Measurements from ENCODE around the gene SERPINA1. TPM values are rescaled to one million over a fixed set of nuclear protein-coding genes. Genes with fewer than 3 reads are reported as not detected.

Gene SERPINA1
- total RNA-seq (2014; rRNA removed) (5.4 and 10.5 TPM in 2 replicates), Bru-seq, nascent RNA (percentile 22 among the genes with signal in this experiment), BruChase-seq, experiment 1, labeled RNA remaining after a 6-hour chase (percentile 26 among the genes with signal in this experiment), BruChase-seq, experiment 2, labeled RNA remaining after a 2-hour chase (percentile 16 among the genes with signal in this experiment)
- long read RNA-seq, transcript SERPINA1-202 (5 exons, 1,622 nt), result major isoform, 5 of 6 reads
- long read RNA-seq, partial matches to known transcripts, result 0 of 6 reads
- long read RNA-seq, other reads (novel, unspliced or antisense), result 0 of 6 reads

- Histone ChIP-seq H2AFZ (ENCODE audit: low read length) (no peak within 1 kb of the TSS), H3K9me3 (ENCODE audit: low read length) (no peaks in the 10 kb centered on the region), H4K20me1 (ENCODE audit: low read length) (no peaks in the 10 kb centered on the region), H3K9me2 (replicated peaks; ENCODE audit: low read length) (no peaks in the 10 kb centered on the region), H3K27me3 (ENCODE audit: low read length) (no peaks in the 10 kb centered on the region), H3K4me3 (ENCODE audit: low read length) (no peak within 1 kb of the TSS), H3F3A (ENCODE audit: low read length, unreplicated experiment) (no peaks in the 10 kb centered on the region), H3K36me3 (ENCODE audit: low read depth, low read length) (no peaks in the 10 kb centered on the region), H3K4me1 (ENCODE audit: insufficient read depth, low read length) (peaks cover 10% of the 10 kb centered on the region), H3K4me2 (ENCODE audit: low read length) (peak within 1 kb of the TSS; percentile 59; the same call in 1 of the 2 replicates), H3K79me2 (ENCODE audit: low read length) (no peaks in the 10 kb centered on the region), H3K9ac (ENCODE audit: low read length) (no peak within 1 kb of the TSS), H3K27ac (ENCODE audit: low read length) (peak within 1 kb of the TSS; percentile 34; the same call in 1 of the 2 replicates)
- CTCF ChIA-PET, result no interaction called here
- POLR2A ChIA-PET (ENCODE audit: unreplicated experiment), result no interaction called here
- intact Hi-C loops (cut with micrococcal nuclease), result no loop called here
- DNase-seq (peak; percentile 65), ATAC-seq (peak; percentile 81)
- TF ChIP-seq EZH2phosphoT487 (IDR thresholded peaks at IDR 0.05; ENCODE audit: borderline replicate concordance, low read length), result no peak
- TF ChIP-seq EZH2 (IDR thresholded peaks at IDR 0.05; ENCODE audit: low read length, unreplicated experiment), result no peak
- TF ChIP-seq CTCF (conservative IDR thresholded peaks at IDR 0.05; ENCODE audit: low read depth, low read length), result no peak
- BruUV-seq (replicated peaks), result no TSS peak
Observed at GRCh38 chr14:94388384-94389103, at the start of gene SERPINA1. SERPINA1 (minus strand) TSS chr14:94388602; CDS start chr14:94383237, 5,365 bp downstream.

GRCh38 chr14:94428610-94429009 is 40.2 kb upstream of the SERPINA1 start:
- H3K9me2 ChIP-seq (replicated peaks; ENCODE audit: low read length), result no peaks in the 10 kb centered on the region
- TF ChIP-seq EZH2 (IDR thresholded peaks at IDR 0.05; ENCODE audit: low read length, unreplicated experiment) (no peak), EZH2phosphoT487 (IDR thresholded peaks at IDR 0.05; ENCODE audit: borderline replicate concordance, low read length) (no peak), CTCF (conservative IDR thresholded peaks at IDR 0.05; ENCODE audit: low read depth, low read length) (no peak)
- no peaks in the 10 kb centered on the region for H3K9me3 ChIP-seq (ENCODE audit: low read length)
- ATAC-seq (no peak), DNase-seq (no peak)
- CTCF ChIA-PET, result no interaction called here
- H3K9ac ChIP-seq (ENCODE audit: low read length), result no peak overlapping the region
- H4K20me1 ChIP-seq (ENCODE audit: low read length), result no peaks in the 10 kb centered on the region
- H2AFZ ChIP-seq (ENCODE audit: low read length), result no peak overlapping the region
- intact Hi-C loops (cut with micrococcal nuclease), result no loop called here
- no peaks in the 10 kb centered on the region for H3K79me2 ChIP-seq (ENCODE audit: low read length)
- peaks cover 44% of the 10 kb centered on the region for H3K27me3 ChIP-seq (ENCODE audit: low read length)
- H3F3A ChIP-seq (ENCODE audit: low read length, unreplicated experiment), result no peaks in the 10 kb centered on the region
- POLR2A ChIA-PET (ENCODE audit: unreplicated experiment), result no interaction called here
- no peaks in the 10 kb centered on the region for H3K4me1 ChIP-seq (ENCODE audit: insufficient read depth, low read length)
- no TSS peak for BruUV-seq (replicated peaks)
- no peak overlapping the region for H3K27ac ChIP-seq (ENCODE audit: low read length)
- no peak overlapping the region for H3K4me2 ChIP-seq (ENCODE audit: low read length)
- no peak overlapping the region for H3K4me3 ChIP-seq (ENCODE audit: low read length)
- no peaks in the 10 kb centered on the region for H3K36me3 ChIP-seq (ENCODE audit: low read depth, low read length)
